ENCODE measurements around the gene WDR20. TPM values are rescaled to one million over a fixed set of nuclear protein-coding genes. Genes with fewer than 3 reads are reported as not detected.

Gene WDR20
- total and polyA plus RNA-seq, 2 of the 8 experiments (the other 6 are each of a cell fraction or from before 2014, with no cell fraction given), result 11.2 to 26.7 TPM

GRCh38 chr14:102150083-102150482, 10.4 kb downstream of the WDR20 start (continued):
- TF ChIP-seq E2F6 (IDR thresholded peaks at IDR 0.05) (no peak), BCL11A (IDR thresholded peaks at IDR 0.05; ENCODE audit: low read depth in 2 of 2, low read length in 2 of 2) (no peak), POU5F1 (IDR thresholded peaks at IDR 0.05; ENCODE audit: low read depth, low read length) (no peak), CEBPB (IDR thresholded peaks at IDR 0.05; ENCODE audit: low read depth, low read length) (no peak), CHD7 (IDR thresholded peaks at IDR 0.05; ENCODE audit: insufficient replicate concordance, low read length) (no peak), SP4 (IDR thresholded peaks at IDR 0.05; ENCODE audit: low read length) (no peak), SRF (IDR thresholded peaks at IDR 0.05; ENCODE audit: low read depth, low read length) (no peak), PHF8 (conservative IDR thresholded peaks at IDR 0.05; ENCODE audit: low read depth, low read length) (no peak), SIN3A (conservative IDR thresholded peaks at IDR 0.05 in 1 of 2, IDR thresholded peaks at IDR 0.05 in 1 of 2; ENCODE audit: low read depth in 1 of 2, low read length in 2 of 2) (no peak)
